Measurements from ENCODE around the gene MEMO1. TPM values are rescaled to one million over a fixed set of nuclear protein-coding genes. Genes with fewer than 3 reads are reported as not detected.

MEMO1 gene
- total RNA-seq, 1 experiment from 2014 or later = 44.4 TPM

DNA sequence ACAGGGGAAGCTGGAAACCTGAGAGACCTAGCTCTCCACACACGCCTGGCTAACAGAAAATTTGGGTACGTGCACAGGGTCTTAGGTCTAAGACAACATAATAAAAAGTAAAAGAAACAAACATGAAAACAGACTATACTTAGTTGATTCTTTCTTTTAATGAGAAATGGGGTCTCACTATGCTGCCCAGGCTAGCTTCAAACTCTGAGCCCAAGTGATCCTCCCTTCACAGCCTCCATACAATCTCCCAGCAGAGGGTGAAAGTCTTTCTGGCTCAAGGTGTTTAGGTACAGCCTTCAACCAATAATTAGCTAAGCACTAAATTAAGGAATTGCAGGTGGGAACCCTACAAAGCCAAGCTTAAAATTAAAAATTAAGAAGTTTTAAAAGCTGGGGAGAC lies 116.2 kb downstream of the MEMO1 start:
- Mint-ChIP-seq H3K4me3 (no peak overlapping the region), H3K36me3 (peaks cover 37% of the 10 kb centered on the region), H3K4me1 (peaks cover 36% of the 10 kb centered on the region), H3K9me3 (peaks cover 32% of the 10 kb centered on the region), H3K27ac (no peak overlapping the region), H3K27me3 (ENCODE audit: low read depth) (no peaks in the 10 kb centered on the region)
- ATAC-seq (no peak), DNase-seq (ENCODE audit: low spot score) (no peak)
- POLR2A ChIA-PET = no interaction called here
- CTCF ChIA-PET = no interaction called here
- TF ChIP-seq, protein P1, sequence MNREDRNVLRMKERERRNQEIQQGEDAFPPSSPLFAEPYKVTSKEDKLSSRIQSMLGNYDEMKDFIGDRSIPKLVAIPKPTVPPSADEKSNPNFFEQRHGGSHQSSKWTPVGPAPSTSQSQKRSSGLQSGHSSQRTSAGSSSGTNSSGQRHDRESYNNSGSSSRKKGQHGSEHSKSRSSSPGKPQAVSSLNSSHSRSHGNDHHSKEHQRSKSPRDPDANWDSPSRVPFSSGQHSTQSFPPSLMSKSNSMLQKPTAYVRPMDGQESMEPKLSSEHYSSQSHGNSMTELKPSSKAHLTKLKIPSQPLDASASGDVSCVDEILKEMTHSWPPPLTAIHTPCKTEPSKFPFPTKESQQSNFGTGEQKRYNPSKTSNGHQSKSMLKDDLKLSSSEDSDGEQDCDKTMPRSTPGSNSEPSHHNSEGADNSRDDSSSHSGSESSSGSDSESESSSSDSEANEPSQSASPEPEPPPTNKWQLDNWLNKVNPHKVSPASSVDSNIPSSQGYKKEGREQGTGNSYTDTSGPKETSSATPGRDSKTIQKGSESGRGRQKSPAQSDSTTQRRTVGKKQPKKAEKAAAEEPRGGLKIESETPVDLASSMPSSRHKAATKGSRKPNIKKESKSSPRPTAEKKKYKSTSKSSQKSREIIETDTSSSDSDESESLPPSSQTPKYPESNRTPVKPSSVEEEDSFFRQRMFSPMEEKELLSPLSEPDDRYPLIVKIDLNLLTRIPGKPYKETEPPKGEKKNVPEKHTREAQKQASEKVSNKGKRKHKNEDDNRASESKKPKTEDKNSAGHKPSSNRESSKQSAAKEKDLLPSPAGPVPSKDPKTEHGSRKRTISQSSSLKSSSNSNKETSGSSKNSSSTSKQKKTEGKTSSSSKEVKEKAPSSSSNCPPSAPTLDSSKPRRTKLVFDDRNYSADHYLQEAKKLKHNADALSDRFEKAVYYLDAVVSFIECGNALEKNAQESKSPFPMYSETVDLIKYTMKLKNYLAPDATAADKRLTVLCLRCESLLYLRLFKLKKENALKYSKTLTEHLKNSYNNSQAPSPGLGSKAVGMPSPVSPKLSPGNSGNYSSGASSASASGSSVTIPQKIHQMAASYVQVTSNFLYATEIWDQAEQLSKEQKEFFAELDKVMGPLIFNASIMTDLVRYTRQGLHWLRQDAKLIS (CRISPR knock-in tag; IDR thresholded peaks at IDR 0.05; ENCODE audit: borderline replicate concordance) = no peak
- TF ChIP-seq RORB (CRISPR knock-in tag; IDR thresholded peaks at IDR 0.05) = no peak
- TF ChIP-seq ZNF121 (CRISPR knock-in tag; IDR thresholded peaks at IDR 0.05) = peak; percentile 91; the same call in 1 of the 2 replicates
- TF ChIP-seq, protein P2, sequence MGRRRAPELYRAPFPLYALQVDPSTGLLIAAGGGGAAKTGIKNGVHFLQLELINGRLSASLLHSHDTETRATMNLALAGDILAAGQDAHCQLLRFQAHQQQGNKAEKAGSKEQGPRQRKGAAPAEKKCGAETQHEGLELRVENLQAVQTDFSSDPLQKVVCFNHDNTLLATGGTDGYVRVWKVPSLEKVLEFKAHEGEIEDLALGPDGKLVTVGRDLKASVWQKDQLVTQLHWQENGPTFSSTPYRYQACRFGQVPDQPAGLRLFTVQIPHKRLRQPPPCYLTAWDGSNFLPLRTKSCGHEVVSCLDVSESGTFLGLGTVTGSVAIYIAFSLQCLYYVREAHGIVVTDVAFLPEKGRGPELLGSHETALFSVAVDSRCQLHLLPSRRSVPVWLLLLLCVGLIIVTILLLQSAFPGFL (CRISPR knock-in tag; IDR thresholded peaks at IDR 0.05; ENCODE audit: borderline replicate concordance) = no peak

DNA sequence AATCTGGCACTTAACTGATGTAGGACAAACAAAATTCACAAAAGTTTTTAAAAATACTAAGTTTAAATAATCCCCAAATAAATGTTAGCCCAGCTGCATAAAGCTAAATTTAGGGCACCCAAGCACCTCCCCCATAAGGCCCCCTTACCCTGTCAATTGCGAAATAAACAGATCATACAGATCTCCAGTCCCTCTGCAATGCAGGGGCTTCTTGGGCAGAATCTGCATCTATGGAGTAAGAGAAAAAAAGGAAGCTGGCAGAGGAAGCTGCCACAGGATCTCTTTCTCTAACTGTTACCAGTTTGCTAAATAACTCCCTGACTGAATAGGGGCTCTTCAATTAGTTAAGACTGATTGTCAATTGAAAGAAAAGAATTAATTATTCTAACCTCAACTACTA lies 117.7 kb downstream of the MEMO1 start:
- peak overlapping the region; percentile 26 for H3K4me3 Mint-ChIP-seq
- H3K4me1 Mint-ChIP-seq = peaks cover 45% of the 10 kb centered on the region
- H3K27ac Mint-ChIP-seq = 0 out of 2 replicates have a peak overlapping the region, but pooled peaks have one; percentile 34
- H3K27me3 Mint-ChIP-seq (ENCODE audit: low read depth) = no peaks in the 10 kb centered on the region
- DNase-seq (ENCODE audit: low spot score) (no peak), ATAC-seq (peak; percentile 70)
- POLR2A ChIA-PET = no interaction called here
- H3K9me3 Mint-ChIP-seq = peaks cover 17% of the 10 kb centered on the region
- TF ChIP-seq NFATC4 (CRISPR knock-in tag; IDR thresholded peaks at IDR 0.05) (no peak), JUN (CRISPR knock-in tag; IDR thresholded peaks at IDR 0.05) (no peak), RELA (CRISPR knock-in tag; IDR thresholded peaks at IDR 0.05; ENCODE audit: borderline replicate concordance) (no peak), FOXJ3 (CRISPR knock-in tag; IDR thresholded peaks at IDR 0.05; ENCODE audit: borderline replicate concordance) (no peak), ETV6 (CRISPR knock-in tag; IDR thresholded peaks at IDR 0.05) (no peak), FOXP1 (CRISPR knock-in tag; IDR thresholded peaks at IDR 0.05; ENCODE audit: borderline replicate concordance) (no peak), NFE2L1 (CRISPR knock-in tag; IDR thresholded peaks at IDR 0.05) (no peak), HMGA2 (CRISPR knock-in tag; IDR thresholded peaks at IDR 0.05) (no peak), ZNF219 (CRISPR knock-in tag; IDR thresholded peaks at IDR 0.05; ENCODE audit: borderline replicate concordance) (no peak)
- TF ChIP-seq, protein P3, sequence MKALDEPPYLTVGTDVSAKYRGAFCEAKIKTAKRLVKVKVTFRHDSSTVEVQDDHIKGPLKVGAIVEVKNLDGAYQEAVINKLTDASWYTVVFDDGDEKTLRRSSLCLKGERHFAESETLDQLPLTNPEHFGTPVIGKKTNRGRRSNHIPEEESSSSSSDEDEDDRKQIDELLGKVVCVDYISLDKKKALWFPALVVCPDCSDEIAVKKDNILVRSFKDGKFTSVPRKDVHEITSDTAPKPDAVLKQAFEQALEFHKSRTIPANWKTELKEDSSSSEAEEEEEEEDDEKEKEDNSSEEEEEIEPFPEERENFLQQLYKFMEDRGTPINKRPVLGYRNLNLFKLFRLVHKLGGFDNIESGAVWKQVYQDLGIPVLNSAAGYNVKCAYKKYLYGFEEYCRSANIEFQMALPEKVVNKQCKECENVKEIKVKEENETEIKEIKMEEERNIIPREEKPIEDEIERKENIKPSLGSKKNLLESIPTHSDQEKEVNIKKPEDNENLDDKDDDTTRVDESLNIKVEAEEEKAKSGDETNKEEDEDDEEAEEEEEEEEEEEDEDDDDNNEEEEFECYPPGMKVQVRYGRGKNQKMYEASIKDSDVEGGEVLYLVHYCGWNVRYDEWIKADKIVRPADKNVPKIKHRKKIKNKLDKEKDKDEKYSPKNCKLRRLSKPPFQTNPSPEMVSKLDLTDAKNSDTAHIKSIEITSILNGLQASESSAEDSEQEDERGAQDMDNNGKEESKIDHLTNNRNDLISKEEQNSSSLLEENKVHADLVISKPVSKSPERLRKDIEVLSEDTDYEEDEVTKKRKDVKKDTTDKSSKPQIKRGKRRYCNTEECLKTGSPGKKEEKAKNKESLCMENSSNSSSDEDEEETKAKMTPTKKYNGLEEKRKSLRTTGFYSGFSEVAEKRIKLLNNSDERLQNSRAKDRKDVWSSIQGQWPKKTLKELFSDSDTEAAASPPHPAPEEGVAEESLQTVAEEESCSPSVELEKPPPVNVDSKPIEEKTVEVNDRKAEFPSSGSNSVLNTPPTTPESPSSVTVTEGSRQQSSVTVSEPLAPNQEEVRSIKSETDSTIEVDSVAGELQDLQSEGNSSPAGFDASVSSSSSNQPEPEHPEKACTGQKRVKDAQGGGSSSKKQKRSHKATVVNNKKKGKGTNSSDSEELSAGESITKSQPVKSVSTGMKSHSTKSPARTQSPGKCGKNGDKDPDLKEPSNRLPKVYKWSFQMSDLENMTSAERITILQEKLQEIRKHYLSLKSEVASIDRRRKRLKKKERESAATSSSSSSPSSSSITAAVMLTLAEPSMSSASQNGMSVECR (CRISPR knock-in tag; IDR thresholded peaks at IDR 0.05; ENCODE audit: borderline replicate concordance) = no peak
- TF ChIP-seq, protein P4, sequence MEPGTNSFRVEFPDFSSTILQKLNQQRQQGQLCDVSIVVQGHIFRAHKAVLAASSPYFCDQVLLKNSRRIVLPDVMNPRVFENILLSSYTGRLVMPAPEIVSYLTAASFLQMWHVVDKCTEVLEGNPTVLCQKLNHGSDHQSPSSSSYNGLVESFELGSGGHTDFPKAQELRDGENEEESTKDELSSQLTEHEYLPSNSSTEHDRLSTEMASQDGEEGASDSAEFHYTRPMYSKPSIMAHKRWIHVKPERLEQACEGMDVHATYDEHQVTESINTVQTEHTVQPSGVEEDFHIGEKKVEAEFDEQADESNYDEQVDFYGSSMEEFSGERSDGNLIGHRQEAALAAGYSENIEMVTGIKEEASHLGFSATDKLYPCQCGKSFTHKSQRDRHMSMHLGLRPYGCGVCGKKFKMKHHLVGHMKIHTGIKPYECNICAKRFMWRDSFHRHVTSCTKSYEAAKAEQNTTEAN (CRISPR knock-in tag; IDR thresholded peaks at IDR 0.05) = no peak
- TF ChIP-seq, protein P5, sequence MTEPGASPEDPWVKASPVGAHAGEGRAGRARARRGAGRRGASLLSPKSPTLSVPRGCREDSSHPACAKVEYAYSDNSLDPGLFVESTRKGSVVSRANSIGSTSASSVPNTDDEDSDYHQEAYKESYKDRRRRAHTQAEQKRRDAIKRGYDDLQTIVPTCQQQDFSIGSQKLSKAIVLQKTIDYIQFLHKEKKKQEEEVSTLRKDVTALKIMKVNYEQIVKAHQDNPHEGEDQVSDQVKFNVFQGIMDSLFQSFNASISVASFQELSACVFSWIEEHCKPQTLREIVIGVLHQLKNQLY (CRISPR knock-in tag; IDR thresholded peaks at IDR 0.05) = no peak
- TF ChIP-seq, protein P6, sequence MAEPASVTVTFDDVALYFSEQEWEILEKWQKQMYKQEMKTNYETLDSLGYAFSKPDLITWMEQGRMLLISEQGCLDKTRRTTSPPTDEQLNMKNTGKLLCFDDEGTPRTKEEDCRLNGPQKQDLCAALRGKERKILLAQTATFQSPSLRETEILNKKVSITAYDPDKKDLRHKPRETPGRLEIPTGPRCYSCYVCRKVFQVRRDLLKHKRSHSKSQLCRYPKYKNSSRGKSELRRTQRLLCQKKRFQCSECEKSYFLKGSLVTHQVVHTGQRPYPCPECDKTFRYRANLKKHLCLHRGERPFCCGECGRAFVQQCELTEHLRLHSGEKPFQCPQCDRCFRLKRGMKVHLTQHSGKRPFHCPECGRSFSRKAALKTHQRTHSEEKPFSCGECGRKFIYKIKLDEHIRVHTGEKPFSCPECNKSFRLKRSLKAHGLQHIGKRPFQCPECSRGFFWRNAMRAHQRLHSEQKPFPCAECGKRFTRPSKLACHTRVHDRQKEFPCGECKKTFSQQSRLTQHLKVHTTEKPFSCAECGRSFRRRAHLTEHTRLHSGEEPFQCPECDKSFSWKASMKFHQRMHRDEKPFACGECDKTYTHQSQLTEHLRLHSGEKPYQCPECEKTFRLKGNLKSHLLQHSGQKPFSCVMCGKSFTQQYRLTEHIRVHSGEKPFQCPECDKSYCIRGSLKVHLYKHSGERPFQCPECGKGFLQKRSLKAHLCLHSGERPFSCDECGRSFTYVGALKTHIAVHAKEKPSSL (CRISPR knock-in tag; conservative IDR thresholded peaks at IDR 0.05) = no peak
- TF ChIP-seq, protein P7, sequence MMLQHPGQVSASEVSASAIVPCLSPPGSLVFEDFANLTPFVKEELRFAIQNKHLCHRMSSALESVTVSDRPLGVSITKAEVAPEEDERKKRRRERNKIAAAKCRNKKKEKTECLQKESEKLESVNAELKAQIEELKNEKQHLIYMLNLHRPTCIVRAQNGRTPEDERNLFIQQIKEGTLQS (CRISPR knock-in tag; conservative IDR thresholded peaks at IDR 0.05) = no peak
- peaks cover 21% of the 10 kb centered on the region for H3K36me3 Mint-ChIP-seq
- CTCF ChIA-PET = no interaction called here

Data from WTC11 (cell line).